ENCODE data around the gene WWOX.
"Not testable (repeated sequence)": the region's sequence is repeated elsewhere in the genome, so short reads cannot be mapped to it uniquely, and the experiment has no call there.

Gene WWOX

GRCh38 chr16:78505544-78506366, 406.3 kb downstream of the WWOX start:
- no peak for DNase-seq

- DNase-seq, result no peak
Measured at GRCh38 chr16:78506367-78507193, 407.1 kb downstream of the WWOX start.

- DNase-seq, result no peak
Measured at GRCh38 chr16:78507576-78507975, 408.1 kb downstream of the WWOX start.

- DNase-seq, result no peak
Measured at GRCh38 chr16:78509965-78510364, 410.5 kb downstream of the WWOX start.

- DNase-seq, result no peak
Measured at GRCh38 chr16:78510496-78510895, 411.0 kb downstream of the WWOX start.

- DNase-seq, result no peak
Measured at GRCh38 chr16:78513838-78514237, 414.4 kb downstream of the WWOX start.

- not testable (repeated sequence) for DNase-seq
Measured at GRCh38 chr16:78514888-78515287, 415.4 kb downstream of the WWOX start.

- DNase-seq, result no peak
Measured at GRCh38 chr16:78515421-78515820, 416.0 kb downstream of the WWOX start.

GRCh38 chr16:78516006-78516736, 416.7 kb downstream of the WWOX start:
- no peak for DNase-seq

- no peak for DNase-seq
Measured at GRCh38 chr16:78519896-78520295, 420.4 kb downstream of the WWOX start.

- no peak for DNase-seq
Measured at GRCh38 chr16:78520470-78520869, 421.0 kb downstream of the WWOX start.

- no peak for DNase-seq
Measured at GRCh38 chr16:78522327-78522726, 422.9 kb downstream of the WWOX start.

- DNase-seq, result no peak
Measured at GRCh38 chr16:78523212-78523985, 423.9 kb downstream of the WWOX start.

GRCh38 chr16:78524066-78524595, 424.7 kb downstream of the WWOX start:
- DNase-seq, result no peak

GRCh38 chr16:78528265-78528664, 428.8 kb downstream of the WWOX start:
- no peak for DNase-seq

GRCh38 chr16:78529881-78530280, 430.4 kb downstream of the WWOX start:
- no peak for DNase-seq

- DNase-seq, result no peak
Measured at GRCh38 chr16:78530283-78530682, 430.8 kb downstream of the WWOX start.

- no peak for DNase-seq
Measured at GRCh38 chr16:78535098-78535497, 435.6 kb downstream of the WWOX start.

GRCh38 chr16:78537511-78537910, 438.1 kb downstream of the WWOX start:
- DNase-seq, result no peak

- no peak for DNase-seq
Measured at GRCh38 chr16:78538292-78538691, 438.8 kb downstream of the WWOX start.

- DNase-seq, result no peak
Measured at GRCh38 chr16:78538919-78539318, 439.5 kb downstream of the WWOX start.

GRCh38 chr16:78542419-78542818, 443.0 kb downstream of the WWOX start:
- no peak for DNase-seq

All from NCI-H524 (cell line).